IPS-18c (cell line): ENCODE data around the gene CMSS1.

ENCODE experiments used
- H3K4me3 ChIP-seq: 2 replicates; pipeline ENCODE4 v1.7.0; 2013; ENCODE audit warnings: low read depth, mild to moderate bottlenecking, low read length, moderate library complexity; ENCODE audit not compliant: insufficient read depth
- H3K9me3 ChIP-seq: one replicate; pipeline ENCODE4 v1.6.1; 2013; ENCODE audit warnings: mild to moderate bottlenecking, low read length, moderate library complexity; ENCODE audit not compliant: control insufficient read depth, insufficient read depth

The CMSS1 gene

GRCh38 chr3:100113723-100114412 lies 296.2 kb downstream of the CMSS1 start:
- Histone ChIP-seq H3K4me3 (no peak overlapping the region), H3K9me3 (no peaks in the 10 kb centered on the region)

- Histone ChIP-seq H3K4me3 (no peak within 1 kb of the TSS), H3K9me3 (no peaks in the 10 kb centered on the region)
These were observed 296.9 kb downstream of the CMSS1 start, which contains the start of gene FILIP1L for GRCh38 chr3:100114413-100115030. FILIP1L (minus strand) TSS chr3:100114501.

- Histone ChIP-seq H3K9me3 (no peaks in the 10 kb centered on the region), H3K4me3 (no peak overlapping the region)
These were observed 299.4 kb downstream of the CMSS1 start for GRCh38 chr3:100117093-100117492.

- Histone ChIP-seq H3K4me3 (no peak overlapping the region), H3K9me3 (no peaks in the 10 kb centered on the region)
These were observed 302.4 kb downstream of the CMSS1 start for GRCh38 chr3:100120012-100120411.

GRCh38 chr3:100120693-100121092 lies 303.0 kb downstream of the CMSS1 start:
- H3K9me3 ChIP-seq = no peaks in the 10 kb centered on the region
- H3K4me3 ChIP-seq = no peak overlapping the region

- Histone ChIP-seq H3K9me3 (no peaks in the 10 kb centered on the region), H3K4me3 (no peak overlapping the region)
These were observed 304.7 kb downstream of the CMSS1 start for GRCh38 chr3:100122321-100122720.

GRCh38 chr3:100123112-100123511 lies 305.4 kb downstream of the CMSS1 start:
- Histone ChIP-seq H3K4me3 (no peak overlapping the region), H3K9me3 (no peaks in the 10 kb centered on the region)

GRCh38 chr3:100124201-100124761 lies 306.6 kb downstream of the CMSS1 start:
- H3K9me3 ChIP-seq = no peaks in the 10 kb centered on the region
- H3K4me3 ChIP-seq = no peak overlapping the region

- H3K4me3 ChIP-seq = no peak overlapping the region
- no peaks in the 10 kb centered on the region for H3K9me3 ChIP-seq
These were observed 307.7 kb downstream of the CMSS1 start for GRCh38 chr3:100125161-100125938.

- Histone ChIP-seq H3K9me3 (no peaks in the 10 kb centered on the region), H3K4me3 (no peak overlapping the region)
These were observed 310.1 kb downstream of the CMSS1 start for GRCh38 chr3:100127792-100128191.

- no peaks in the 10 kb centered on the region for H3K9me3 ChIP-seq
- no peak overlapping the region for H3K4me3 ChIP-seq
These were observed 310.9 kb downstream of the CMSS1 start for GRCh38 chr3:100128565-100128964.

- H3K9me3 ChIP-seq = no peaks in the 10 kb centered on the region
These were observed 312.3 kb downstream of the CMSS1 start for GRCh38 chr3:100129941-100130340.

GRCh38 chr3:100131241-100131640 lies 313.6 kb downstream of the CMSS1 start:
- Histone ChIP-seq H3K9me3 (no peaks in the 10 kb centered on the region), H3K4me3 (no peak overlapping the region)

More at GRCh38 chr3:100129941-100130340, 312.3 kb downstream of the CMSS1 start:
- no peak overlapping the region for H3K4me3 ChIP-seq

GRCh38 chr3:100136921-100137320 lies 319.3 kb downstream of the CMSS1 start:
- Histone ChIP-seq H3K4me3 (no peak overlapping the region), H3K9me3 (no peaks in the 10 kb centered on the region)

- Histone ChIP-seq H3K4me3 (no peak overlapping the region), H3K9me3 (no peaks in the 10 kb centered on the region)
These were observed 323.3 kb downstream of the CMSS1 start for GRCh38 chr3:100140976-100141375.

GRCh38 chr3:100141586-100141985 lies 323.9 kb downstream of the CMSS1 start:
- Histone ChIP-seq H3K4me3 (no peak overlapping the region), H3K9me3 (no peaks in the 10 kb centered on the region)

GRCh38 chr3:100144255-100144866 lies 326.7 kb downstream of the CMSS1 start:
- no peaks in the 10 kb centered on the region for H3K9me3 ChIP-seq
- H3K4me3 ChIP-seq = no peak overlapping the region
